Measurements from ENCODE around the gene WWC2.

Gene WWC2

DNA sequence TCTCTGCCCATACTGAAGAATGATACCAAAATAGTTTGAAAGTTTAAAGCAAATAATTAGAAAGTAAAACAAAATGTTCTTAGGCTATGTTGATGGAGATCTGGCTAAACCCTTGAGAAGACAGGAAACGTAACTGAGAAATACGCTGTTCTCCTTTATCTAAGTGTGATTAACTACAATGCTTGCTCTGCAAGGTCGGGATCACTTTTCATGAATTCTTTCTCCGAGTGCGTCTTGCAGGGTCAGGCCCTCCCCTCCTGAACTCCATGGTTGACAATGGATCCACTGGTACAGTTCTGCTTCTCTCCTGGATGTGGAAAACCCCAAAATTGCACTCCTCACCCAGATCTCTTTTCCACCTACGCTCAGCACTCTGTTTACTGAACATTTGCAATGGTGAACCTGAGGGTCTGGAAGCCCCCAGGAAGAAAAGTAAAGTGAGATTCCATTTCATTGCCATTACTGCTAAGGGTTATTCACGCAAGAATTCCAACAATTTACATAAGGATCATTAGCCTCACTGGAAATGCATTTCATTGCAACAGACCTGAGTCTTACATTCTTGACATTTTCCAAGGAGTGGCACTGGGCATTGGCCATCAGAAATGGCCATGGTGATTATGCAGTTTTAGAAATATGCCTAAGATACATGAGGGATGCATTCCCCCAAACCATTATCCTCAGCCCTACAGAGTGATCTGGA, 24.6 kb upstream of the WWC2 start:
- H3K27ac ChIP-seq (ENCODE audit: low read length, poor library complexity, severe bottlenecking) = no peak overlapping the region
- H3K4me3 ChIP-seq (ENCODE audit: insufficient read depth in 1 of 2, low read depth in 1 of 2, low read length in 2 of 2) = no peak overlapping the region
- no peak overlapping the region for H3K14ac ChIP-seq (ENCODE audit: low read length in 2 of 2)
- peaks cover 2% of the 10 kb centered on the region for H3K4me1 ChIP-seq (ENCODE audit: control insufficient read depth, insufficient read depth, low read depth, low read length)
- no peak overlapping the region for H4K8ac ChIP-seq (ENCODE audit: low read length)
- H3K23ac ChIP-seq (ENCODE audit: low read length in 2 of 2) = no peak overlapping the region
- WGBS = 55% methylated on average over 7 of the region's 7 CpGs
- H3K36me3 ChIP-seq (ENCODE audit: control insufficient read depth in 1 of 2, insufficient read depth in 2 of 2, low read depth in 1 of 2, low read length in 2 of 2) = no peaks in the 10 kb centered on the region
- H2BK120ac ChIP-seq (ENCODE audit: low read depth, low read length) = no peak overlapping the region
- peaks cover 9% of the 10 kb centered on the region for H3K9me3 ChIP-seq (ENCODE audit: control insufficient read depth, low read length)
- no peaks in the 10 kb centered on the region for H3K79me1 ChIP-seq (replicated peaks; ENCODE audit: low read length, poor library complexity, severe bottlenecking)
- no peaks in the 10 kb centered on the region for H3K27me3 ChIP-seq (ENCODE audit: control insufficient read depth in 1 of 2, insufficient read depth in 1 of 2, low read length in 2 of 2)
- no peak overlapping the region for H2AK5ac ChIP-seq (ENCODE audit: low read length, severe bottlenecking)
- H2BK15ac ChIP-seq (ENCODE audit: low read depth, poor library complexity, severe bottlenecking) = no peak overlapping the region
- no peak overlapping the region for H2BK12ac ChIP-seq (ENCODE audit: low read length in 2 of 2)
- H3K18ac ChIP-seq (ENCODE audit: low read depth in 1 of 2, low read length in 2 of 2) = no peak overlapping the region
- H2BK5ac ChIP-seq (ENCODE audit: low read depth, low read length, poor library complexity, severe bottlenecking) = no peak overlapping the region
- DNase-seq = peak; percentile 21
- no peak overlapping the region for H3K4ac ChIP-seq (ENCODE audit: low read depth in 1 of 2, low read length in 2 of 2)
- H4K91ac ChIP-seq (ENCODE audit: low read length) = no peak overlapping the region
- H2AFZ ChIP-seq (ENCODE audit: low read depth, low read length) = no peak overlapping the region
- H3K9ac ChIP-seq (ENCODE audit: low read length) = no peak overlapping the region
- H3K4me2 ChIP-seq (ENCODE audit: low read length, poor library complexity, severe bottlenecking) = no peak overlapping the region

DNA sequence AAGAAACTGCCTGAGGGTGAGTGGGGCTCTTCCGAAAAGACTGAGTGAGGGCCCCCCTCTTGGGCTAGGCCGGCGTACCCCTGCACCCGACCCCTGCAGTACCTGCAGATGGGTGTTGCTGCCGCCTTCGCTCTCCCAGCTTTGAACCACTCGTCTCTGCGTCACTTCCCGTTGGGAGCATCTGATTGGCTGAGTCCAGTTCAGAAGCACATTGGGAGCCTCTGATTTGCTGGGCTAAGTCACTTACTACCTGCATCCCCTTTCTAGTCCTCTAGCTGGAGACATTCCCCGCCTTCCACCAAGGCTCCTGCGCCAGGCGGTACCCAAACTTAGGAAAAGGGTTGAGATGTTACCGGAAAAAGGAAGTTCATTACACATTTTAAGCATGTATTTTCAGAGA, 20.4 kb upstream of the WWC2 start:
- Histone ChIP-seq H2AK5ac (ENCODE audit: low read length, severe bottlenecking) (no peak overlapping the region), H3K9me3 (ENCODE audit: control insufficient read depth, low read length) (no peaks in the 10 kb centered on the region), H3K79me1 (replicated peaks; ENCODE audit: low read length, poor library complexity, severe bottlenecking) (no peaks in the 10 kb centered on the region), H3K4me1 (ENCODE audit: control insufficient read depth, insufficient read depth, low read depth, low read length) (peaks cover 2% of the 10 kb centered on the region), H3K4me2 (ENCODE audit: low read length, poor library complexity, severe bottlenecking) (no peak overlapping the region), H3K27ac (ENCODE audit: low read length, poor library complexity, severe bottlenecking) (no peak overlapping the region), H3K14ac (ENCODE audit: low read length in 2 of 2) (no peak overlapping the region), H3K4me3 (ENCODE audit: insufficient read depth in 1 of 2, low read depth in 1 of 2, low read length in 2 of 2) (no peak overlapping the region), H3K36me3 (ENCODE audit: control insufficient read depth in 1 of 2, insufficient read depth in 2 of 2, low read depth in 1 of 2, low read length in 2 of 2) (no peaks in the 10 kb centered on the region), H2BK5ac (ENCODE audit: low read depth, low read length, poor library complexity, severe bottlenecking) (no peak overlapping the region), H3K18ac (ENCODE audit: low read depth in 1 of 2, low read length in 2 of 2) (no peak overlapping the region), H2BK120ac (ENCODE audit: low read depth, low read length) (no peak overlapping the region), H3K4ac (ENCODE audit: low read depth in 1 of 2, low read length in 2 of 2) (no peak overlapping the region), H3K23ac (ENCODE audit: low read length in 2 of 2) (no peak overlapping the region), H2BK15ac (ENCODE audit: low read depth, poor library complexity, severe bottlenecking) (no peak overlapping the region), H2AFZ (ENCODE audit: low read depth, low read length) (no peak overlapping the region), H4K91ac (ENCODE audit: low read length) (no peak overlapping the region), H3K27me3 (ENCODE audit: control insufficient read depth in 1 of 2, insufficient read depth in 1 of 2, low read length in 2 of 2) (no peaks in the 10 kb centered on the region), H2BK12ac (ENCODE audit: low read length in 2 of 2) (no peak overlapping the region), H4K8ac (ENCODE audit: low read length) (no peak overlapping the region), H3K9ac (ENCODE audit: low read length) (no peak overlapping the region)
- WGBS = 96% methylated on average over 9 of the region's 13 CpGs
- DNase-seq = no peak

DNA sequence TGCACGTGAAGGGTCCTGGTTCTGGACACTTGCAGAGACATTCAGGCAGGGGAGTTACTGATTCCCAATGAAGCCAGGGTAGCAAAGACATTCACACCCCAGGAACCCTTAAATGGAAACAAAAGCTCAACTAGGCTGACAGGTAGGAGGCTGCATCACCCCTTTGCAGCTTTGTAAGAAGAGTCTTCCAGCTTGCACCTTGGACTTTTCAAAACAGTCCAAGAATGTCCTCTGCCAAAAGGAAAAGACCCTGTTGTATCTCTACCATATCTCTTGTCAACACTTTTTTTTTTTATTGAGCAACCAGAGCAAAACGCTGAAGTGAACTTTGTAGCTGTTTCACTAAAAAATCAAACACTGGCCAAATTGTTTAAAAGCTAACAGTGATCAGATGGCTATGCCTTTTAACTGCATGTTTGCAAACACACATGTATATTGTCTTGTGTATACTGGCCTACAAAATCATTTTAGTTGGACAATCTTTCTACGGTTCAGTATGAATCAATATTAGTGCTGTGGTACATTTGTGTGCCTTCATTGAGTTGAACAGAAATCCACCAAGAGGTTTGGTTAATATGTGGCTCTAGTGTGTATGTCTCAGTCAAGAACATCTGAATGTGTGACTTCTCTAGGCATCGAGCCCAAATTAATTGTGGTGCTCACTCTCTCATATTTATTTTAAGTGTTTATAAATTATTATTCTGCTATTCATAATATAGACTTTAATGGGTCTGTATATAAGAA, 18.5 kb upstream of the WWC2 start:
- 85% methylated on average over 3 of the region's 4 CpGs for WGBS

DNA sequence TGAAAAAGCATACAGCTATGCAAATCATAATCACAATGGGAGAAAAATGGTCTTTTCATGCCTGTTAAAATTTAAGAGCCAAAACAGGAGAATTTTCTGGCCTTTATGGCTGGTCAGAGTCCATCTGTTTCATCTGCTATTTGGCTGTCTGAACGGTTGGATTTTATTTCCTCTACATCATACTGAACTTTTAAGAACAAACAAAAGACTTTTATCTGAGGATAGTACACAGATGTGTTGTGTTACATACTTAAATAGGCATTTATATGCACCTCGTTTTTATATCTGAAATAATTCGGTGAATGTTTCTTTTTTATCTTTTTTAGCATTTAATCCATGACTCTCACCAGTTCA, 18.0 kb upstream of the WWC2 start:
- no peaks in the 10 kb centered on the region for H3K36me3 ChIP-seq (ENCODE audit: control insufficient read depth in 1 of 2, insufficient read depth in 2 of 2, low read depth in 1 of 2, low read length in 2 of 2)
- H3K9ac ChIP-seq (ENCODE audit: low read length) = no peak overlapping the region
- no peak overlapping the region for H2AK5ac ChIP-seq (ENCODE audit: low read length, severe bottlenecking)
- no peaks in the 10 kb centered on the region for H3K4me1 ChIP-seq (ENCODE audit: control insufficient read depth, insufficient read depth, low read depth, low read length)
- H2BK12ac ChIP-seq (ENCODE audit: low read length in 2 of 2) = no peak overlapping the region
- no peak overlapping the region for H3K27ac ChIP-seq (ENCODE audit: low read length, poor library complexity, severe bottlenecking)
- no peak overlapping the region for H3K4me3 ChIP-seq (ENCODE audit: insufficient read depth in 1 of 2, low read depth in 1 of 2, low read length in 2 of 2)
- no peak overlapping the region for H2BK5ac ChIP-seq (ENCODE audit: low read depth, low read length, poor library complexity, severe bottlenecking)
- H2BK120ac ChIP-seq (ENCODE audit: low read depth, low read length) = no peak overlapping the region
- no peak overlapping the region for H3K14ac ChIP-seq (ENCODE audit: low read length in 2 of 2)
- H4K91ac ChIP-seq (ENCODE audit: low read length) = no peak overlapping the region
- DNase-seq = no peak
- H2AFZ ChIP-seq (ENCODE audit: low read depth, low read length) = no peak overlapping the region
- no peaks in the 10 kb centered on the region for H3K27me3 ChIP-seq (ENCODE audit: control insufficient read depth in 1 of 2, insufficient read depth in 1 of 2, low read length in 2 of 2)
- no peak overlapping the region for H3K4me2 ChIP-seq (ENCODE audit: low read length, poor library complexity, severe bottlenecking)
- WGBS = no CpG with 5 or more reads among the region's 3 CpGs
- H4K8ac ChIP-seq (ENCODE audit: low read length) = no peak overlapping the region
- H3K9me3 ChIP-seq (ENCODE audit: control insufficient read depth, low read length) = no peaks in the 10 kb centered on the region
- H2BK15ac ChIP-seq (ENCODE audit: low read depth, poor library complexity, severe bottlenecking) = no peak overlapping the region
- H3K4ac ChIP-seq (ENCODE audit: low read depth in 1 of 2, low read length in 2 of 2) = no peak overlapping the region
- H3K23ac ChIP-seq (ENCODE audit: low read length in 2 of 2) = no peak overlapping the region
- H3K79me1 ChIP-seq (replicated peaks; ENCODE audit: low read length, poor library complexity, severe bottlenecking) = no peaks in the 10 kb centered on the region
- no peak overlapping the region for H3K18ac ChIP-seq (ENCODE audit: low read depth in 1 of 2, low read length in 2 of 2)

More for the DNA sequence above, 18.5 kb upstream of the WWC2 start:
- Histone ChIP-seq H2BK12ac (ENCODE audit: low read length in 2 of 2) (no peak overlapping the region), H3K27me3 (ENCODE audit: control insufficient read depth in 1 of 2, insufficient read depth in 1 of 2, low read length in 2 of 2) (no peaks in the 10 kb centered on the region), H3K4me2 (ENCODE audit: low read length, poor library complexity, severe bottlenecking) (no peak overlapping the region), H3K9me3 (ENCODE audit: control insufficient read depth, low read length) (no peaks in the 10 kb centered on the region), H3K4ac (ENCODE audit: low read depth in 1 of 2, low read length in 2 of 2) (no peak overlapping the region), H3K23ac (ENCODE audit: low read length in 2 of 2) (no peak overlapping the region), H2BK15ac (ENCODE audit: low read depth, poor library complexity, severe bottlenecking) (no peak overlapping the region), H3K18ac (ENCODE audit: low read depth in 1 of 2, low read length in 2 of 2) (no peak overlapping the region), H3K36me3 (ENCODE audit: control insufficient read depth in 1 of 2, insufficient read depth in 2 of 2, low read depth in 1 of 2, low read length in 2 of 2) (no peaks in the 10 kb centered on the region), H3K4me3 (ENCODE audit: insufficient read depth in 1 of 2, low read depth in 1 of 2, low read length in 2 of 2) (no peak overlapping the region), H3K79me1 (replicated peaks; ENCODE audit: low read length, poor library complexity, severe bottlenecking) (no peaks in the 10 kb centered on the region), H3K14ac (ENCODE audit: low read length in 2 of 2) (no peak overlapping the region), H2BK5ac (ENCODE audit: low read depth, low read length, poor library complexity, severe bottlenecking) (no peak overlapping the region), H3K27ac (ENCODE audit: low read length, poor library complexity, severe bottlenecking) (no peak overlapping the region), H4K91ac (ENCODE audit: low read length) (no peak overlapping the region), H2AFZ (ENCODE audit: low read depth, low read length) (no peak overlapping the region), H2BK120ac (ENCODE audit: low read depth, low read length) (no peak overlapping the region), H3K4me1 (ENCODE audit: control insufficient read depth, insufficient read depth, low read depth, low read length) (no peaks in the 10 kb centered on the region), H2AK5ac (ENCODE audit: low read length, severe bottlenecking) (no peak overlapping the region), H3K9ac (ENCODE audit: low read length) (no peak overlapping the region), H4K8ac (ENCODE audit: low read length) (no peak overlapping the region)
- DNase-seq = no peak

All from mesenchymal stem cell (in vitro differentiated cells and primary cell).